ENCODE measurements around the gene TBC1D14.
"Not testable (repeated sequence)": the region's sequence is repeated elsewhere in the genome, so short reads cannot be mapped to it uniquely, and the experiment has no call there.

Gene TBC1D14

GRCh38 chr4:6890971-6891370, 18.7 kb upstream of the TBC1D14 start:
- DNase-seq (ENCODE audit: low read depth in 2 of 2), result not testable (repeated sequence)

GRCh38 chr4:6891436-6892170, 18.0 kb upstream of the TBC1D14 start:
- DNase-seq (ENCODE audit: low read depth in 2 of 2), result no peak

GRCh38 chr4:6892190-6892908, 17.3 kb upstream of the TBC1D14 start:
- DNase-seq (ENCODE audit: low read depth in 2 of 2), result no peak

GRCh38 chr4:6892909-6893202, 16.8 kb upstream of the TBC1D14 start:
- DNase-seq (ENCODE audit: low read depth in 2 of 2), result no peak

DNA sequence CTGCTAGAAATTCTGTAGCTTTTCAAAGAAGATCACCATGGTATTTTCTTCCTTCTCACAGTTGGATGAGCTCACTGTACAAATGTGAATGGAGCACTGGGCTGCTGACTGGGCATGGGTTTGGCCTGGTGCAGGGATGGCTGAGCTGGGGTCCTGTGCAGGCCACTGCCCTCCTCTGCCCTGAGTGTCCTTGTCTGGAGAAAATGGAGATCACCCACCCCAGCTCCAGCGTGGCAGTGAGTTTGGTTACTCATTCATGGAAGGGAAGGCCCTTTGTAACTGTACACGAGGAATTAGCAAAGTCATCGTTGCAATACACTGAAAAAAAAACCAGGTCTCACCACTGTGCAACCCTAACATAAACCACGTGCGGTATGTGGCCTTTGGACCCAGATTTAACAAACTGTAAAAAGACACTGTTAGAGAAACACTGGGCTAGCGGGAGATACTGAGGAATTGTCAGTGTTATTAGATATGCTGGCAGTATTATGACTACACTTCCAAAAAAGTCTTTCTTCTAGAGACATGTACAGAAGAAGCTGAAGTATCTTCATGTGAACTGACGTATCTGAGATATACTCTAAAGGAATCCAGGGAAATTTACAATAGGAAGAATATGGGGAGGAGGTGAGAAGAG, 16.1 kb upstream of the TBC1D14 start:
- DNase-seq (ENCODE audit: low read depth in 2 of 2), result no peak

GRCh38 chr4:6894086-6894478, 15.5 kb upstream of the TBC1D14 start:
- DNase-seq (ENCODE audit: low read depth in 2 of 2), result no peak

GRCh38 chr4:6894528-6895498, 14.8 kb upstream of the TBC1D14 start:
- DNase-seq (ENCODE audit: low read depth in 2 of 2), result no peak

- no peak for DNase-seq (ENCODE audit: low read depth in 2 of 2)
Observed at GRCh38 chr4:6896035-6896434, 13.6 kb upstream of the TBC1D14 start.

DNA sequence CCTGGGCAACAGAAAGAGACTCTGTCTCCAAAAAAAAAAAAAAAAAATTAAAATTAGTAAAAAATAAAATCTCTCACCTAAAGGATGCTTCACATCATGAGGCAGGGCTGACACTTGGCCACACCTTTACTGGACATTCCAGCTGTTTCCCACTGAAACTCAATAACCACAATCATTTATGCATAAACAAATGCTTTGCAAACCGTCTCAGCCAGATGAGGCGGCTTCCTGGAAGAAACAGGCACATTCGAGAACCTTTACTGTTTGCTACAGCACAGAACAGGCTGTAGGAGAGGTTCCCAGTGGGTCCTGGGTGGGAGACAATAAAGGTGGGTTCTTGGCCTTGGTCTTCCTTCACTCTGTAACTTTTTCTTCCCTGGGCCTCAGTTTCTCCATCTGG, 10.9 kb upstream of the TBC1D14 start:
- DNase-seq (ENCODE audit: low read depth in 2 of 2), result no peak

- no peak for DNase-seq (ENCODE audit: low read depth in 2 of 2)
Observed at GRCh38 chr4:6900181-6900812, 9.3 kb upstream of the TBC1D14 start.

DNA sequence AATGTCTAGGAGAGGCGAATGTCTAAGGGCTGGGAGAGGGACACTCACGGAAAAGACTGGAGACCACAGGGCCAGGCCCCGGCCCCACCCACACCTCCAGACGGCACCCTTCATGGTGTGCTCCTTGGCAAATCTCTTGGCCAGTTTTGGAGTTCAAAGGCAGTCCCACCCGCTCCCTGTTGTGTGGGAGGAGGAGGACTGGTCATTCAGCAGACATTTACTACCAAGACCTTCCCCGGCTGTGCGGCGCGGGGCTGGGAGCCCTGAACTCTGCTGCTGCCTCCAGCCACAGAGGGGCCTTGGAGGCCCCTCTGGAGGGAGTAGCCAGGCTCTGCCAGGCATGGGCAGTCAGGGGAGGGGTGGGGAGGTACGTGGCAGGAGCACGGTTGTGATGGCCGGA, 8.7 kb upstream of the TBC1D14 start:
- no peak for DNase-seq (ENCODE audit: low read depth in 2 of 2)

- no peak for DNase-seq (ENCODE audit: low read depth in 2 of 2)
Observed at GRCh38 chr4:6901669-6902317, 7.8 kb upstream of the TBC1D14 start.

- no peak for DNase-seq (ENCODE audit: low read depth in 2 of 2)
Observed at GRCh38 chr4:6902318-6903042, 7.1 kb upstream of the TBC1D14 start.

- no peak for DNase-seq (ENCODE audit: low read depth in 2 of 2)
Observed at GRCh38 chr4:6905516-6906445, 3.8 kb upstream of the TBC1D14 start.

DNA sequence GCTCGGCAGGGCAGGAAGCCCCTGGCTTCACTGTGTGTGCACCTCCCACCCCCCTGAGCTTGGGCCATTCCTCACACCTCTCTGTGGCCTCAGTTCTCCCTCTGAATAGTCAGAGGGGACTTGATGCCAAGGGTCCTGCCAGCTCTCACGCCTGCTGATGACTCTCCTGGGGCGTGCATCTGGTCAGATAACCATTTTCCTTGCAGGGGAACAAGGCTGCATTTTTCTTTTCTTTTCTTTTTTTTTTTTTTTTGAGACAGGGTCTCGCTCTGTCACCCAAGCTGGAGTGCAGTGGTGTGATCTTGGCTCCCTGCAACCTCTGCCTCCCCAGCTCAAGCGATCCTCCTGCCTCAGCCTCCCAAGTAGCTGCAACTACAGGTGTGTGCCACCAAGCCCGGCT, 3.1 kb upstream of the TBC1D14 start:
- DNase-seq (ENCODE audit: low read depth in 2 of 2), result not testable (repeated sequence)

DNA sequence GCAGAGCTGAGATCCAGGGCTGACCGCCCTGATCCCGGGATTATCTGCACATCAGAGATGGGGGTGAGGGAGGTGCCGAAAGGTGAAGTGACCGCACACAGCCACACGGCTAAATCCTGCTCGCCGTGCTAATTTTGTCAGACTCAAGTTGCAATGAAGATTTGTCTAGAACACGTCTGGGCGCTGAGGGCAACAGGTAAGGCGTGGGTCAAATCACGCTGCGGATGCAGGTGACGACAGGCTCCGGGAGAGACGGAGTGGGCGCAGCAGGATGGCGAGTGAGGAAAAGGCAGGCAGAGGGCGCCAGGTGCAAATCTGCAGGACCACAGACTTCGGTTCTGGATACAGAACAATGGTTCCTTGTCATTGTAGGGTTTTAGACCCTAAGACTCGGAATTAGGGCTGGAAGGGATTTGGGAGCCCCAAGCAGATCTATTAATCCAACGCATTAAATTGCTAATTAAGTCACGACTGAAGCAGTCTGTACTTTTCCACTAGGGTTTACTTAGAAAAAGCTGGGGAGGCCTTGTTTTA, 1.9 kb upstream of the TBC1D14 start:
- DNase-seq (ENCODE audit: low read depth in 2 of 2), result no peak

GRCh38 chr4:6908432-6909112, 1.1 kb upstream of the TBC1D14 start:
- DNase-seq (ENCODE audit: low read depth in 2 of 2), result no peak

- no peak for DNase-seq (ENCODE audit: low read depth in 2 of 2)
Observed at GRCh38 chr4:6909970-6910339, 329 bp downstream of the TBC1D14 start.
